ENCODE measurements around the gene ZNF816. TPM values are rescaled to one million over a fixed set of nuclear protein-coding genes. Genes with fewer than 3 reads are reported as not detected.

ZNF816 gene
- total and polyA plus RNA-seq, 3 donors from 2014 or later, result 3.1 to 14.9 (median 6.9) TPM

- TF ChIP-seq CTCF (IDR thresholded peaks at IDR 0.05) (no peak), POLR2A (IDR thresholded peaks at IDR 0.05) (no peak)
- Histone ChIP-seq H3K36me3 (ENCODE audit: low read depth, missing control alignments) (no peaks in the 10 kb centered on the region), H3K27me3 (no peaks in the 10 kb centered on the region), H3K4me1 (peaks cover 5% of the 10 kb centered on the region), H3K4me3 (no peak overlapping the region), H3K27ac (no peak overlapping the region), H3K9me3 (no peaks in the 10 kb centered on the region)
- intact Hi-C loops (cut with DNase I; ENCODE audit: low total_unique reads), result no loop called here
- DNase-seq, result no peak
- WGBS, 2 donors, result 72 to 74% methylated on average over 7 of the region's 7 CpGs
Measured at GRCh38 chr19:52995711-52996110, 33.0 kb upstream of the ZNF816 start.

- 1 to 2% methylated on average over 16 to 41 of the region's 50 CpGs for WGBS, 2 donors
- intact Hi-C loops (cut with DNase I; ENCODE audit: low total_unique reads), result no loop called here
- Histone ChIP-seq H3K4me3 (peak overlapping the region; percentile 46 to 55), H3K9me3 (no peaks in the 10 kb centered on the region), H3K4me1 (peaks cover 5% of the 10 kb centered on the region), H3K36me3 (ENCODE audit: low read depth, missing control alignments) (no peaks in the 10 kb centered on the region), H3K27me3 (no peaks in the 10 kb centered on the region), H3K27ac (peak overlapping the region in 1 of 2 donors; percentile 8)
- DNase-seq, result peak; percentile 87
- TF ChIP-seq POLR2A (IDR thresholded peaks at IDR 0.05) (no peak), CTCF (IDR thresholded peaks at IDR 0.05) (peak; percentile 0 to 75 (median 17))
Measured at GRCh38 chr19:52993342-52994178, 30.9 kb upstream of the ZNF816 start.

GRCh38 chr19:52992109-52993004 lies 29.7 kb upstream of the ZNF816 start:
- H3K27ac ChIP-seq, result no peak overlapping the region
- no peaks in the 10 kb centered on the region for H3K27me3 ChIP-seq
- peak; percentile 26 for DNase-seq
- H3K4me3 ChIP-seq, result peak overlapping the region; percentile 46 to 55
- TF ChIP-seq POLR2A (IDR thresholded peaks at IDR 0.05) (no peak), CTCF (IDR thresholded peaks at IDR 0.05) (no peak)
- H3K36me3 ChIP-seq (ENCODE audit: low read depth, missing control alignments), result no peaks in the 10 kb centered on the region
- peaks cover 5% of the 10 kb centered on the region for H3K4me1 ChIP-seq
- 14 to 20% methylated on average over 25 to 26 of the region's 26 CpGs for WGBS, 2 donors
- no peaks in the 10 kb centered on the region for H3K9me3 ChIP-seq
- intact Hi-C loops (cut with DNase I; ENCODE audit: low total_unique reads), result no loop called here

GRCh38 chr19:52991484-52991883 lies 28.8 kb upstream of the ZNF816 start:
- intact Hi-C loops (cut with DNase I; ENCODE audit: low total_unique reads), result no loop called here

More at GRCh38 chr19:52991484-52991883, 28.8 kb upstream of the ZNF816 start:
- Histone ChIP-seq H3K36me3 (ENCODE audit: low read depth, missing control alignments) (no peaks in the 10 kb centered on the region), H3K9me3 (no peaks in the 10 kb centered on the region), H3K4me1 (peaks cover 5% of the 10 kb centered on the region), H3K27me3 (no peaks in the 10 kb centered on the region), H3K4me3 (no peak overlapping the region), H3K27ac (no peak overlapping the region)
- 70 to 82% methylated on average over 2 of the region's 2 CpGs for WGBS, 2 donors
- TF ChIP-seq POLR2A (IDR thresholded peaks at IDR 0.05) (no peak), CTCF (IDR thresholded peaks at IDR 0.05) (no peak)
- DNase-seq, result no peak
